Amniotic epithelial cell (primary cell): ENCODE results near the gene TMCO4.

Experiments
- DNase-seq: peaks from one replicate; pipeline ENCODE4 v3.0.0-alpha.2; 2010; ENCODE audit warnings: low read depth

The TMCO4 gene

DNA sequence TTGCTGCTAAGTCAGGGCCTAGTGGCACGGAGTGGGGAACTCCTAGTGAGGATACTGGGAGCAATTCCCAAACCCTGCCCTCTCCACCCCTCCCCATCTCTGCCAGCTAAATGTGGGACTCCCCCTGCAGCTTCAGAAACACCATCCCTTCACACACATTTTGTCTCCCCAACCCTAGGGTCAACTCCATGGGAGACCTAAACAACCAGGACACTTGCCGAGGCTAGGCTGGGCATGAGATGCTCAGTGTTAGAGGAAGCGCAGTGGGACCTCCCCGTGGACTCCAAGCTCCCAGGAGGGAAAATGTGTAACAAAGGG is 13.9 kb upstream of the TMCO4 start:
- DNase-seq: no peak

DNA sequence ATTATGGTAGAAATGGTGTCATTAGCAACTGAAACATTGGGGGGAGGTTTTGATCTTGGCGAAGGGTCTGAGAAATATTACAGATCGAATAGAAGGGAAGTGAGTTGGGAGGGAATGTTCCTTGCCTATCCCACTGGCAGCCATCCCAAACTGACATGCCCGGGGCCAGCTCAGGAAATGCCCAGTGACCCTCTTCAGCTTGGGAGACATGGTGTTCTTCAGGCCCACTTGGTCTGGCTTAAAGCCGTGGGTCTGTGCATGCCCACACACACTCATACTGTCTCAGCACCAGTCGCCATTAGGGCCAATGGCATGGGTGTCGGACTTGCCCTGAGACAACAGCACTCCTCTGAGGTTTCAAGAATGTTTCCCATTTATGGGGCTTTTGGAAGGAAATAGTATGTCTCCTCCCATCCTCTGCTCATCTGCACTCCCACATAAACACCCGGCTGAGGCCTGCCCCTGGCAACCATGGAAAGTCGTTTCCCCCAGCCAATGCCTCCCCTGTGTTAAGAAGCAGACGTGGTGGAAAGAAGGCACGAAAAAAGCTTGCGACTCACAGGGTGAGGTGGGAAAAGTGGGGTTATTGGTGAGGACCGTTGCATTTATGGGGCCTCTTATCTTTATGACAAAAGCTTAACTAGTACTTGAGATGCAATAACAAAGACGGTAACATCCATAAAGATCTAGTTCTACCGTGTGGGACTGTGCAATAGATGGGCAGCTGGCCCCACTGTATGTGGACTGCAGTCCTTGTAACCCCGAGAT is 13.3 kb upstream of the TMCO4 start:
- peak; percentile 35 for DNase-seq

DNA sequence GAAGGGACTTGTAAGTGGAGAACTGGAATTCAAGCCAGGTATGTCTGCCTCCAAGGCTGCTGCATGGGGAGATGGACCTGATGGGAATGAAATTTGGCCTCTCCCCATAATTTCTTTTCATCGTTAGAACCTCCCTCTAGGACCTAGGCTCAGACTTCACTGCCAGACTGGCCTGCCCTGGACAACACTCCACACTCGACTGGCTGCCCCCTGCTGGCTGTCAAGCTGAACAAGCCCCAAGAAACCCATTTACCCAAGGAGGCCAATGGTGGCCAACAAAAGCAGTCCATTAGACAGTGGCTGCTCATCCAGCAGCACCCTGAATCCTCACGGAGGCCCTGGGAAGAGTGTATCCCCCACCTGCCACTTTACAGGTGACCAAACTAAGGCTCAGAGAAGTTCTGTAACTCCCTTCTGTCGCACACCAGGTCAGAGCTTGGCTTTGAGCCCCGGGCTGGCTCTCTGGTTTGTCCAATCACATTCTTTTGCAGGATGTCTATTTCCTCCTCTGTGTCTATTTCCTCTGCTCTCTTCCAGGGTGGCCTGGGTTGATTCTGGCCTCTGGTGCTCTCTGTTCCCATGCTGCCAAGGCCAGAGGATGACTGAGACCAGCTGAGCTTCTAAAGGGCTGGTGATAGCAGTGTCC is 11.6 kb upstream of the TMCO4 start:
- peak; percentile 47 for DNase-seq

DNA sequence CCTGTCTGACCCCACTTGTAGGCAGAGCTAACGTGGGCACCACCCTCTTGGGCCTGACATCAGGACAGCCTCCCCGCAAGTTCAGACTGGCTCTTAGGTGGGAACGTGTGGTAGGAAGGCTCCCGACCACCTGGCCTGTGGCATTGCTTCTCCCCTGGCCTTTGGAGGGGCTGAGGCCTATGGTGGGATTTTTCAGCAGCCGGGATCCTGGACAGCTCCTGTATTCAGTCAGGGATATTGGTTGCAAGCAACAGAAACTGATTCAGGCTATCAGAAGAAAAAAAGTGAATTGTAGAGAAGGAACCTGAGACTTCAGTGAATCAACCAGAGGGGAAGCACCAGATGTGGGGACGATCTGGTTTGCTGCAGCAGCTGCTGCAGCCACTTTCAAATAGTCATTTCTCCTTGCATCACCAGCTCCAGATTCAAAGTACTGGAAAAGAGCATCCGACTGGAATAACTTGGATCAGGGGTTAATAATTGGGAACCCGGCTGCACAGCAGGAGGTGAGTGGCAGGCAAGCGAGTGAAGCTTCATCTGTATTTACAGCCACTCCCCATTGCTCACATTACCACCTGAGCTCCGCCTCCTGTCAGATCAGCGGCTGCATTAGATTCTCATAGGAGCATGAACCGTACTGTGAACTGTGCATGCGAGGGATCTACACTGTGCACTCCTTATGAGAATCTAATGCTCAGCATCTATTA is 9.5 kb upstream of the TMCO4 start:
- no peak for DNase-seq

DNA sequence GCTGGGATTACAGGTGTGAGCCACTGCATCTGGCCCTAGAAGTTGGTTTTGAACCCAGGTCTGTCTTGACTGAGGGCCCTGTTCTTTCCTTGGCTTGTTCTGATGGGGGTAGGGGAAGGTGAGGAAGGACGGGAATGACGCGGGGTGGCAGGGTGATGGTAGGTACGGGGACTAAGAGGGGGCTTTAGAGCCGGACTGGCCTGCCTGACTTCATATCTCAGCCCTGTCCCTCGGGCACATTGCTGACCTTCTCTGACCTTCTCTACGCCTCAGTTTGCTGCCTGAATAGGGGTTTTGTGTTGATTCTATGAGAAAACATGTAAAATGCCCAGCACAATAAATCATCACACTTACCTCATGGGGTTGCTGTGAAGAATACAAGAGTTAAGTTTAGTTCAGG is 8.6 kb upstream of the TMCO4 start:
- DNase-seq: no peak

DNA sequence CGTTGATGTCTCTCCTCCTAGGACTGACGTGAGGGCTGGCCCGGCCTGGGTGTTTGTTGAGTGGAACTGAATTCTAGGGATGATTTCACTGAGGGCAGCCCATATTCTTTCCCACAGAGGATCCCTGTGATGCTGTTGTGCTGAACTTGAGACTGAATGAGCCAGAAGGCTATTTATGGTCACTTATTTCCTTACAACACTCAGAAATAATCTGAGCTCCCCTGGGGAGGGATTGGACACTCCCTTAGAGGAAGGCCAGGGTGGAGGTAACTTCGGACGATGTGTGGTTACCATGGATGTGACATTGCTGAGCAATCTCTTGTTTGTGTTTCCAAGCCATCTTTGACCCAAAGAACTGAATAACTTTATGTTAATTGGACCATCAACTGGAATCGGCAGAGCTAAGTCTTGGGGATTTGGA is 5.1 kb upstream of the TMCO4 start:
- no peak for DNase-seq

DNA sequence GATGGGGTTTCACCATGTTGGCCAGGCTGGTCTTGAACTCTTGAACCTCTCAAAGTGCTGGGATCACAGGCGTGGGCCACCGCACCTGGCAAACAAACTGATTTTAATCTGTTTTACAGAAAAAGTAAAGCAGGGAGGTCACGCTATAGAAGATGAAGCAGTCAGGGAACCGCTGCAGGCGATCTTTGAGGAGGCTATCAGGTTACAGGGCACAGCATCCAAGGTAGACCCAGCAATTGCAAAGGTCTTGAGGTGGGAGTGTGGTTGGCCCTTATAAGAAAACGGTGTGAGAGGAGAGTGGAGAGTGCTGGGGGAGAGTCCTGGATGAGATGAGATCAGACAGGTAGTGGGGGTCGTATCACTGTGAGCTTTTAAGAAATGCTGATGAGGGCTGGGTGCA is 2.6 kb upstream of the TMCO4 start:
- DNase-seq: no peak

DNA sequence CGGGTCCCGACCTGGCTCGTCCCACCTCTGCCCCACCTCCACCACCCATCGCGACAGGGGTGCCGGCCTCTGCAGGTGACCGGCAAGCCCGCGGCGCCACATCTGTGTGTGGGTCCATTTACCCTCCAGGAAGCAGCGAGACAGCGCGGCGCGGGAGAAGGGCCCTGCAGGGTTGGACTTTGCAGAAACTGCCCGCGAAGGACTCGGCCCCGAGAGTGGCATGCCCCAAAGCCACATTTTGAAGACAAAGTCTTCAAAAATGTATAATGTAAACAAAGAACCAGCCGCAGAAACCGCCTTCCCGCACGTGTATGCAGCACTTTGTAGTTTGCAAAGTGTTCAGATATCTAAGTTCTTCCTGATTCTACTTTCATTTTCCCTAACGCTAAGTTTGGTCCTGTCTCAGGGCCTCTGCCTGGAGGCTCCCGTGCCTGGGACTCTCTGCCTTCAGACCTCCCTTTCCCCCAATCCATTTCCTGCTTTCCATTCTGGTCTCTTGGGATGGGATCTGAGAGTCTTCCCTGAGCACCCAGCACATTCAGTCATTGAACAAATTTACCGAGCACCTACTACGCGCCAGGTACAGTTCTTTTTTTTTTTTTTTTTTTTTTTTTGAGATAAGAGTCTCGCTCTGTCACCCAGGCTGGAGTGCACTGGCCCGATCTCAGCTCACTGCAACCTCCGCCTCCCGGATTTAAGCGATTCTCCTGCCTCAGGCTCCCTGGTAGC is 524 bp upstream of the TMCO4 start:
- peak; percentile 81 for DNase-seq

DNA sequence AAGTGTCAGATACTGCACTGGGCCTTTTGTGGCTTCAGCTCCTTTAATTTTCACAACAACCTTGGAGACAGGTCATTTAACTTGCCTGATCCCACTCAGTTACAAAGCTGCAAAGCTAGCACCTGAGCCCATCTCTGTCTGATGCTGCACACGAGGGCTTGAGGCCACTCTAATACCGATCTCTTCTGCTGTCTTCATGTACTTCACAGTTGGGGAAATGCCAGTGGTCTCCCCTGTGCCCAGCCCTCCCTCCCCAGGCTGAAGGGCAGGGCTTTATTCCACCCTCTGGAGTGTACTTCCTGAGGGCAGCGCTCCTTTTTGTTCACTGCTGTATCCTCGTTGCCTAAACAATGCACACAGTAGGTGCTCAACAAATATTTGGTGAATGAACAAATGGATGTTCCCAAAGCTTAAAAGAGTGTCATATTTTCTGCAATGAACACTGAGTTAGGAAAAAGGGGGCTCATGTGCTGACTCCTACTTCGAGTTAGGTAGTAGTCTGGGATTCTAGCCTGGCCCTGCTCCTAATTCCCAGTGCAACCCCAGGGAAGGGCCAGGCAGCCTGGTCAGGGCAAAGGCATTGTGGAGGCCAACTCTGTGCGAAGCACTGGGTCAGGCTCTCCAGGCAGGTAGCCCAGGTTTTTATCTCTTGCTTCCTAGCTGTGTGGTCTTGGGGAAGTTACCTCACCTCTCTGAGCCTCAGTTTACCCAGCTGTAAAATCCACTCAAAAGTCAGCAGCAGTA is 1.1 kb downstream of the TMCO4 start:
- no peak for DNase-seq

DNA sequence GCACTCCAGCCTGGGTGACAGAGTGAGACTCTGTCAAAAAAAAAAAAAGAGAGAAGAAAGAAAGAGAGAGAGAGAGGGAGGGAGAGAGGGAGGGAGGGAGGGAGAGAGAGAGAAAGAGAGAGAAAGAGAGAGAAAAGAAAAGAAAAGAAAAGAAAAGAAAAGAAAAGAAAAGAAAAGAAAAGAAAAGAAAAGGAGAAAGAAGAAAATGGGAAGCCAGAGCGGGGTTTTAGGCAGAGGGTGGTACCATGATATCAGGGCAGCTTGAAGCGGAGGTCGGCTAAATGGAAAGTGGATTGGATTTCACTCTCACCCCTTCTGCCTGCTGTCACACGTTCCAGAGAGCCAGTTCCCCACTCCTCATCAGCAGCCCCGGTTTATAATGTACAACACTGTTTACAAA is 1.9 kb downstream of the TMCO4 start:
- DNase-seq: no peak

DNA sequence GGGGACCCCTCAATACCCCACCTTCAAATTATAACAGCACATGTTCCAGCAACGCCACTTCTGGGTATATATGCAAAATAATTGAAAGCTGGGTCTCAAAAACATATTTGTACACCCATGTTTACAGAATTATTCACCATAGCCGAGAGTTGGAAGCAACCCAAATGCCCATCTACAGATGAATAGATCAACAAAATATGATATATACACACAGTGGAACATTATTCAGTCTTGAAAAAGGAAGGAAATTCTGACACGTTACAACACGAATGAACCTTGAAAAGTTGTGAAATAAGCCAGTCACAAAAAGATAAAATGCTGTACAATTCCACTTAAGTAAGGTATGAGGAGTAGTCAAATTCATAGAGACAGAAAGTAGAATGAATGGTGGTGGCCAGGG is 5.1 kb downstream of the TMCO4 start:
- DNase-seq: no peak

DNA sequence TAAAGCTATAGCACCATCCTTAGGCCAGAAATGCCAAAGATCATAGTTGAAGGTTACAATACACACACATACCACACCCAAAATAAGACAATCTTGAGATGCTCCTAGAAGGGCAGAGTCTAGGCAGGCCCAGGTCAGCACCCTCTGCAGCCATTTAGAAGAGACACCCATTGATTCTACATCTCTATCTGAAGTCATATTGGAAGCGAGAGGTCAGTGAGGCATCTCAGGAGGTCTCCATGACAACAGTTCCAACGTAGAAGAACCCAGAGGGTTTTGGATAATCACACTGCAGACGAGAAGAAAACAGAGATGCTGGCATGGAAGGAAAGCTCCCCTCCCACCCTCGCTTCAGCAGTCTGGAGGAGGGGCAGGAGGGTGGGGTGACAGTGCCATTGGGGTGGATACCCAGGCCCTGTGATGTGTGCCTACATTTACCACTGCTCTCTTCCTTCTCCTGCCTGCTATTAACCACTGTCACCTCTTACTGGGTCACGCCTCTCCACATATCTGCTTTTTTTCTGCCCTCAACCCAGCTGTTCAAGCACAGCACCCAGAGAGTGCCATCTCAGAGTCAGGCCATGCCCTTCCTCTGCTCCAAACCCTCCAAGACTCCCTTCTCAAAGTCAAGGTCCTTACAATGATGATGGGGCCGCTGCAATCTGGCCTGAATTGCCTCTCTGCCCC is 6.2 kb downstream of the TMCO4 start:
- no peak for DNase-seq

DNA sequence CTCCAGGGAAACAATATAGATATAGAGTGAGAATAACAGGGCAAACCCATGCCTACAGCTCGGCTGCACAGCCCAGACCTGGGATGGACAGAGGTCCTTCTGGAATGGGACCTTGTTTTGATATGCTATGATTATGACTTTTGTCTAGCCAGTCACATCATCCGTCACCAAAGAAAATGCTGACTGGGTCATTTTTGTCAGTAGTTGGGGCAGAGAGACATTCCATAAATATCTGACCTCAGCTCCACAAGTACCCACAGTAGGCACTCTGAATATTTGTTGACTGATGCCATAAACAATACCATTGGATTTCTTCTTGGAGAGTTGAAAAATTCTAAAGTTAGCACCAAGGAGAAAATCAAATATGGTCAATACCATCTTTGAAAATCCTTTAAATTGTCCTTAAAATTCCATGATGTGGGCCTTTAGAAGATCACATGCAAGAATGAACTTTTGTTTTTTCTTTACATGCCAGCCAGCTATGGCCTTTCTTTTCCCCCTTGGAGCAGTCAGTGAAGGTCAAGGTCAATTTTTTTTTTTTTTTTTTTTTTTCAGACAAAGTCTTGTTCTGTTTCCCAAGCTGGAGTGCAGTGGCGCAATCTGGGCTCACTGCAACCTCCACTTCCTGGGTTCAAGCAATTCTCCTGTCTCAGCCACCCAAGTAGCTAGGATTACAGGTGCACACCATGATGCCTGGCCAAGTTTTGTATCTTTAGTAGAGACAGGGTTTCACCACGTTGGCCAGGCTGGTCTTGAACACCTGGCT is 7.3 kb downstream of the TMCO4 start:
- DNase-seq: no peak

DNA sequence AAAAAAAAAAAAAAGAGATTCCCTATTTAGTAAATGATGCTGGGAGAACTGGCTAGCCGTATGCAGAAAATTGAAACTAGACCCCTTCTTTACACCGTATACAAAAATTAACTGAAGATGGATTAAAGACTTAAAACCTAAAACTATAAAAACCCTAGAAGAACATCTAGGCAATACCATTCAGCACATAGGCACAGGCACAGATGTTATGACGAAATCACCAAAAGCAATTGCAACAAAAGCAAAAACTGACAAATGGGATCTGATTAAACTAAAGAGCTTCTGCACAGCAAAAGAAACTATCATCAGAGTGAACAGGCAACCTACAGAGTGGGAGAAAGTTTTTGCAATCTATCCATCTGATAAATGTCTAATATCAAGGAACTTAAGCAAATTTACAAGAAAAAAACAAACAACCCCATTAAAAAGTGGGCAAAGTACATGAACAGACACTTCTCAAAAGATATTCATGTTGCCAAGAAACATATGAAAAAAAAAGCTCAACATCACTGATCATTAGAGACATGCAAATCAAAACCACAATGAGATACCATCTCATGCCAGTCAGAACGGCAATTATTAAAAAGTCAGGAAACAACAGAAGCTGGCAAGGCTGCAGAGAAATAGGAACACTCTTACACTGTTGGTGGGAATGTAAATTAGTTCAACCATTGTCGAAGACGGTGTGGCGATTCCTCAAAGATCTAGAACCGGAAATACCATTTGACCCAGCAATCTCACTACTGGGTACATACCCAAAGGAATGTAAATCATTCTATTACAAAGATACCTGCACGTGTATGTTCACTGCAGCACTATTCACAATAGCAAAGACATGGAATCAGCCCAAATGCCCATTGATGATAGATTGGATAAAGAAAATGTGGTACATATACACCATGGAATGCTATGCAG is 9.4 kb downstream of the TMCO4 start:
- DNase-seq: peak; percentile 66

DNA sequence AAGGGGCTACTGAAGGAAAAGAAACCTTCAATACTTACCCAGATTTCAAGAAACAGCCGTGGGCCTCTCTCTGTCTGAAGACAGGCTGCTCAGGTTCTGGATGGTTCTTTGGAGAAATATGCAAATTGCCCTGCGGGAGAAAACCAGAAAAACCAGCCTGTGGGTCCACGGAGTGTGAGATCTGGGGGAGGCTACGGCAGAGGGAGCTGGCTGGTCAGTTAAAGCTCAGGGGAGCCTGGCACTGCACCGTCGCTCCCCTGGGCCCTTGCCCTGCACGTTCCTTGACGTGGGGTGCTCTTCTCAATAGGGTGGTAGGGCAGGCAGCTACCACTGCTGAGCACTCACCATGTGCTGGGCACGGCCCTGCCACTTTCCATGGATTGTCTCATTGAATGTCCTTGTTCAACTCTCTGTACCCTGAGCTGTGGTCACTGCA is 12.7 kb downstream of the TMCO4 start:
- no peak for DNase-seq

DNA sequence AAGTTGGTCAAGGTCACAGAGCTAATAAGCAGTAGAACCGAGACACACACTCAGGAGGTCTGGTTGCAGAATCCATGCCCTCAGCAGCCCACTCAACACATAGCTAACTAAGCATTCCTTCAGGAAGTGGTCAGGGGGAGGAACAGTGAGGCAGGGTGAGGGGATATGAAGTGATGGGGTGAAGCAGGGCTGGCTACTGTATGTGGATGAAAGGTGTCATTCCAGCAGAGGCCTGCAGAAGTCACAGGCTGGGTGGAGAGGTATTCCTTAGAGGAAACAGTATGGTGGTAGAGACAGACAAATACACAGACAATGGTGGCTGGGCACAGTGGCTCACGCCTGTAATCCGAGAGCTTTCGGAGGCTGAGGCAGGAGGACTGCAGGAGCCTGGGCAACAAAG is 14.1 kb downstream of the TMCO4 start:
- no peak for DNase-seq

DNA sequence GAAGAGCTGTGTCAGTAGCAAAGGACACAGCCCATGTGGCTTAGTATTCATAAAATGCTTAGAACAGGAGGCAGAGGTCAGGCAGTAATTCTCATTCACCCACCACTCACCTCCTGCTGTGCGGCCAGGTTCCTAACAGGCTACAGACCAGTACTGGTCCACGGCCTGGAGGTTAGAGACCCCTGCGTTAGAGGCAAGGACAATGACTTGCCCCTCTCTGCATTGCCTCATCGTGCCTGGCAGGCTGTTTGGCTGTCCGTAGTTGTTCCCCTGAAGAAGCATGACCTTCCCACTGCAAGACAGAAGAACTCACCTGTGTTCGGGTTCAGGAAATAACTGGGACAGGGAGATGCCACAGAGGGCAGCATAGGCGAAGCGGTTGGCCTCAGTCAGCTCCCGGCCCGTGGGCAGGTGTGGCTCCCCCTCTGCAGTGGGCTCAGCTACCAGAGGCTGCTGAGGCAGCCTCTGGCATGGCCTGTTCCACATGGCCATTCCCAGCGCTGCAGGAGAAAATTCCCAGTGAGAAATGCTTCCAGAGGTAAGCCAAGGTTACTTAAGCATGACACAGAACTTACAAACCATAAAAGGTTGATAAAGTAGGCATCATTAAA is 19.3 kb downstream of the TMCO4 start:
- DNase-seq: no peak

DNA sequence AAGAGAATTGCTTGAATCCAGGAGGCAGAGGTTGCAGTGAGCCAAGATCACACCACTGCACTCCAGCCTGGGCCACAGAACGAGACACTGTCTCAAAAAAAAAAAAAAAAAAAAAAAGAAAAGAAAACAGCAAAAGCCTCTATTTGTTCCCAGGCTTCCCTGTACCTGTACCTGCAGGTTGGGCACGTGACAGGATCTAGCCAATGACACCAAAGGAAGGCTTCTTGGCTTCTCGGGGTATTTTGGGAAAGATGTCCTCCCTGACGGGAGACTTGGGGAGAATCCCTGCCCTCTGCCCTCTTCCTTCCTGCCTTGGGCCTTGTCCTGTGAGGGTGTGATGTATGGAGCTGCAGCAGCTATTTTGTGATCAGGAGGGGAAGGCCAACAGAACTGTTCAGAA is 22.8 kb downstream of the TMCO4 start:
- no peak for DNase-seq

DNA sequence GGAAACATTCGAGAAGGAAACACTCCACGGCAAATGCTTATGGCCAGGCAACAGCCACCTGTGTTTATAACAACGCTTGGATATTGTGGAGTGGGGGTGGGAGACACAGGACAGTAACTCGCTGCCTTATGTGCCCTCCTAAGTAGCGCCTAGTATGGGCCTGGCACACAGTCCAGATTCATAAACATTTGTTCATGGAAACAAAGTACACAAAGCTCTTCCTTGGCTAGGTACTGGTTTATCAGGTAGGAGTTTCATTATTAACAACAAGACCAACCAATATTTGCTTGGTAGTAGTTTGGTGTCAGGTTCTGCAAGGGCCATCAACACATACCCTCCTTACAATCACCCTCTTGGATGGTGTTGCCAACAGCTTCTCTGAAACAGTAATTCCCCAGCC is 23.4 kb downstream of the TMCO4 start:
- no peak for DNase-seq
